Activated naive CD8-positive, alpha-beta T cell treated with anti-CD3 and anti-CD28 coated beads, Interleukin-2, amount 10 ng/mL, durations not matched to agents 7 days and 5 days (primary cell): ENCODE measurements around the gene RALGPS2. TPM values are rescaled to one million over a fixed set of nuclear protein-coding genes. Genes with fewer than 3 reads are reported as not detected.
"Not testable (repeated sequence)": the region's sequence is repeated elsewhere in the genome, so short reads cannot be mapped to it uniquely, and the experiment has no call there.

Experiments used
- ATAC-seq: fragments of 150-1000 bp; cut with Tn5 transposase; one replicate; pipeline ENCODE4 v1.10.0; 2021; ENCODE audit warnings: low read depth, moderate library complexity
- POLR2A ChIA-PET: fragments of 350-600 bp; sonication (Branson Sonifier 250); formaldehyde crosslinking; loops from one replicate; lab custom pipeline; 2021; ENCODE audit warnings: antibody characterized with exemption; lab: Charles Lee
- DNase-seq: peaks from one replicate; pipeline ENCODE4 v3.0.0; 2021
- H3K27ac Mint-ChIP-seq: one replicate; pipeline ENCODE4 v1.8.0; 2022; ENCODE audit warnings: mild to moderate bottlenecking, mixed read lengths
- H3K27me3 Mint-ChIP-seq: one replicate; pipeline ENCODE4 v1.8.0; 2022; ENCODE audit warnings: mild to moderate bottlenecking, moderate library complexity, mixed read lengths
- H3K36me3 Mint-ChIP-seq: one replicate; pipeline ENCODE4 v1.8.0; 2021; ENCODE audit warnings: mild to moderate bottlenecking, mixed read lengths
- H3K4me1 Mint-ChIP-seq: one replicate; pipeline ENCODE4 v1.8.0; 2021; ENCODE audit warnings: mixed read lengths
- H3K4me3 Mint-ChIP-seq: one replicate; pipeline ENCODE4 v1.8.0; 2022; ENCODE audit warnings: mild to moderate bottlenecking, moderate library complexity, mixed read lengths
- H3K9me3 Mint-ChIP-seq: one replicate; pipeline ENCODE4 v1.8.0; 2021; ENCODE audit warnings: mixed read lengths
- total RNA-seq, 2 experiments: library from RNA; stranded (reverse); gene quantifications; one replicate each; pipeline ENCODE4 v1.2.3, GENCODE V29; 2021

RALGPS2 gene
- total RNA-seq, 2 experiments from 2014 or later = 6.2 to 8.2 TPM

DNA sequence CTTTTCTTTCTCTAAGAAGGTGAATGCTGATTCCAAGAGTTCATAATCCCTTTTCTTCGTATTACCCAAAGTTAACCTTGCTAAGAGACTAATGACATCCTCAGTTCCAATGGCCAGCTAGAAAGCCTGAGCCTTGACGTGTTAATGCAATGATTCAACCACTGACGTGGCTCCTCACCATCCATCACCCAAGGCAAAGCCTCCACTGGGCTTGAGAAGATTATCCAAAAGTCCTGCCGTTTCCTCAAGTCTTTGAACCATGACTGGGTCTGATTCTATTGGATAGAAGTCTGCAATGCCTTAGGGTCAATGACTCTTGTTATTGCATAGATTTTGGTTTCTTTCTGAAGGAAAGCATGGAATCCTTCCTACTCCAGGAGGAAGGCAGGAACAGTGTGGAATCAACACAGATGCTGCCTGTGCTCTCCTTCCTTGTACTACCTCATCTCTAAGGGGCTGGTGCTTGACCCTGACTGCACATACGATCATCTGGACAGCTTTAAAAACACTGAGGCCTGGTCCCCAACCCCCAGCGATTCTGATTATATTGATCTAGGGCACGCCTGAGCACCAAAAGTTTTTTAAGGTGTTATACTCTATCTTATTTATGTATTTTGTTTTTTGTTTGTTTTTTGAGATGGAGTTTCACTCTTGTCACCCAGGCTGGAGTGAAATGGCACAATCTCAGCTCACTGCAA is 215.2 kb downstream of the RALGPS2 start:
- DNase-seq (no peak), ATAC-seq (no peak)
- H3K9me3 Mint-ChIP-seq = peaks cover 5% of the 10 kb centered on the region
- POLR2A ChIA-PET = no interaction called here
- peaks cover 14% of the 10 kb centered on the region for H3K4me1 Mint-ChIP-seq
- no peaks in the 10 kb centered on the region for H3K36me3 Mint-ChIP-seq
- no peak overlapping the region for H3K4me3 Mint-ChIP-seq
- peaks cover 20% of the 10 kb centered on the region for H3K27me3 Mint-ChIP-seq
- H3K27ac Mint-ChIP-seq = no peak overlapping the region

DNA sequence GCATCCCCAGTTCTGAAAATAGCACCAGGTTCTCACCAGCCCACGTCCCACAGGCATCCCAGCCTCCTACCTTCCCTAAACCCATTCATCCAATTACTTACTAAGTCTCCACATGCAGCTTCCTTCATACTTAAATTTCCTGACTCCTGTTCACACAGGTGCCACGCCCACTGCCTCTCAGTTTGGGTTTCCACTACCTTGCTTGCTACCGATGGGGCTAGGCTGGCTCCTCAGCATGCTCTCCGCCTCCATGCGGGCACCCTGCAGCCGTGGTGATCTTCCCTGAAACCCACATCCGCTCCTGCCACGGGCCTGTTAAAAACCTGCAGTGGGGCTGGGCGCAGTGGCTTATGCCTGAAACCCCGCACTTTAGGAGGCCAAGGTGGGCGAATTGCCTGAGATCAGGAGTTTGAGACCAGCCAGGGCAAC is 216.2 kb downstream of the RALGPS2 start:
- ATAC-seq (no peak), DNase-seq (no peak)
- H3K4me1 Mint-ChIP-seq = peaks cover 14% of the 10 kb centered on the region
- no peaks in the 10 kb centered on the region for H3K36me3 Mint-ChIP-seq
- H3K27ac Mint-ChIP-seq = no peak overlapping the region
- H3K9me3 Mint-ChIP-seq = peaks cover 5% of the 10 kb centered on the region
- POLR2A ChIA-PET = no interaction called here
- H3K4me3 Mint-ChIP-seq = no peak overlapping the region
- peaks cover 20% of the 10 kb centered on the region for H3K27me3 Mint-ChIP-seq

DNA sequence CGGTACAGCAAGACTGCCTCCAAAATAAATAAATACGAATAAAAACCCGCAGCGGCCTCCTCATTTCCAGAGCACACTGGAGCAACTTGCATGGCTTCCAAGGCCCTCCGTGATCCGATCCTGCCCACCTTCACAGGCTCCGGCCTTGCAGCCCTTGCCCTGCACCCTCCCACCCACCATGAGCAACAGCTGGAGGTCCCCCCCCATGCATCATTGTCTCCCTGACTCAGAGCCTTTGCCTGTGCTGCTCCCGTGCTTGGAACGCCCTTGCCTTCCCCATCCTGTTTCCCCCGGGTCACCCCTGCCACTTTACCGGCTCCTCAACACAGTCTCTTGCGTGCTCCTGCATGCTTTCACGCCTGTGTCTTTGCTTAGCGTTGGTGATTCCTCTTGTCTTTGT is 216.8 kb downstream of the RALGPS2 start:
- POLR2A ChIA-PET = no interaction called here
- Mint-ChIP-seq H3K27ac (no peak overlapping the region), H3K9me3 (peaks cover 5% of the 10 kb centered on the region), H3K27me3 (peaks cover 20% of the 10 kb centered on the region), H3K4me1 (peaks cover 14% of the 10 kb centered on the region), H3K36me3 (no peaks in the 10 kb centered on the region), H3K4me3 (no peak overlapping the region)
- DNase-seq (no peak), ATAC-seq (no peak)

DNA sequence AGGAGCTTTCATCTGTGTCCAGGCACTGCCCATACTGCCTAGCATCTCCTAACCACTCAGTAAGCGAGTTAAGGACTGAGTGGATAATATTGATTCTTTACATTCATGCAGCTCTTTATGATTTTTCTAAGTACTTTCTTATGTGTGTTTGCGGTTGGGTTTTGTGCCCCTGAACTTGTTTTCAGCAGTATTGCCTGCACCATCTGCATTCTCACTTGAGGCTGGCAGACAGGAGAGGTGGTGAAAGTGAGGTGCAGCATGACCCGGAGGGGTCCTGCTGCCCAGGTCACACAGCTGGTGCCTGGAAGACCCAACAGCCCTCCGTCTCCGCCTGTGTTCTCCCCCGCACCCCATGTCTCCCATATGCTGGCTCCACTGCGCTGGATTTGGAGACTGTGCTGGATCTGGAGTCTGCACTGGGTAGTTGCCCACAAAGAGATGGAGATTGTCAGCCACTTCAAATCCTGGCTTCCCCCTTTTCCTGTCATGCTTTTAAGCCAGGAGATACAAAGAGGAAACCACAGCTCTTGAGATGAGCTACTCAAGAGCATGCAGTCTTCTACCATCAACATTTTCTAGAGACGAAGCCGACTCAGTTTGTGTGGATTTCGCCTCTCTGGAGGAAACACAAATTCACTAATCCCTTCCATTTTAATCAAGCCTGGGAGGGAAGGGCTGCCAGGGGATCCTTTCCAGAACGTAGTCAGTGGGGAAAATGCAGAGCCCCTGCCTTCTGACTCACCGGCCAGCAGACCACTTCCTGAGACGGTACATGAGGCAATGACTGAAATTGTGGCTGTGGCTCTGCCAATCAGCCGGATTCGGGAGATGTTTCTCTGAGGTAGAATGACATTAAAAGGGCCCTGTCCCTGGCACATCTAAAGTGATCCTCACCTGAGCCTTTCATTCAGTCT is 217.5 kb downstream of the RALGPS2 start:
- POLR2A ChIA-PET = no interaction called here
- H3K36me3 Mint-ChIP-seq = no peaks in the 10 kb centered on the region
- H3K9me3 Mint-ChIP-seq = peaks cover 5% of the 10 kb centered on the region
- peak; percentile 75 for ATAC-seq
- H3K27ac Mint-ChIP-seq = peak overlapping the region; percentile 33
- peak overlapping the region; percentile 12 for H3K4me3 Mint-ChIP-seq
- peaks cover 20% of the 10 kb centered on the region for H3K27me3 Mint-ChIP-seq
- peak; percentile 40 for DNase-seq
- H3K4me1 Mint-ChIP-seq = peaks cover 14% of the 10 kb centered on the region

DNA sequence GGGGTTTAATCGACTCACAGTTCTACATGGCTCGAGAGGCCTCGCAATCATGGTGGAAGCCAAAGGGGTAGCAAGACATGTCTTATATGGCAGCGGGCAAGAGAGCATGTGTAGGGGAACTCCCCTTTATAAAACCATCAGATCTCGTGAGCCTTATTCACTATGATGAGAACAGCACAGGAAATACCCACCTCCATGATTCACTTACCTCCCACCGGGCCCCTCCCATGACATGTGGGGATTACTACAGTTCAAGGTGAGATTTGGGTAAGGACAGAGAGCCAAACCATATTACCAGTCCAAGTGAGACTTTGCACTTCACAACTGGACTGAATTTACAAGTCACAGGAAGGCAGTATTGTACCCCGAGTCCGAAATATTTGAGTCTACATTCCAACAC is 219.7 kb downstream of the RALGPS2 start:
- POLR2A ChIA-PET = no interaction called here
- Mint-ChIP-seq H3K4me3 (no peak overlapping the region), H3K27ac (no peak overlapping the region), H3K27me3 (peaks cover 13% of the 10 kb centered on the region), H3K36me3 (no peaks in the 10 kb centered on the region), H3K9me3 (peaks cover 5% of the 10 kb centered on the region), H3K4me1 (peaks cover 14% of the 10 kb centered on the region)
- ATAC-seq = no peak
- no peak for DNase-seq

DNA sequence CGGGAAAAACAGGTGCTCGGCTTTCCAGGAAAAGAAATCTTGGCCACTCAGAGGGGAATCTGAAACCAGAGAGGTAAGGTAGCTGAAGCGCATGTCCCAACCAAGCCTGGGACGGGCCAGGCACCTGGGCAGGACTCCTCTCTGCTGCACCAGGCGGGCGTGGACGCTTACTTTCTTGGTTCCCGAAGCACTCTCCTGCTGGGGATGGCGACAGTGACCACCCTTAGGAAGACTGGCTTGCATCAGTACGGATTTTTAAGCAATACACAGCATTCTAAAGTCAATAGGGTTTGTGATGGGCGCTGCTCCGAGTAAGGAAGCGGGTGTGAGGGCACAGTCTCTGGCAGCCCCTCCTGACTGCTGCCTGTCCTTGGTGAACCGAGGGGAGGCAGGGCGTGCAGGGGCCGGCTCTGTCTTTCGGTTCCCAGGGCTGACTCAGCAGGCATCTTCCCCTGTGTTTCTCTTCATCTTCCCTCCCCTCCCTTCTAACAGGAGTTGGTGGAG is 220.8 kb downstream of the RALGPS2 start:
- no peak for ATAC-seq
- POLR2A ChIA-PET = no interaction called here
- peaks cover 8% of the 10 kb centered on the region for H3K27me3 Mint-ChIP-seq
- H3K4me1 Mint-ChIP-seq = peaks cover 14% of the 10 kb centered on the region
- no peak overlapping the region for H3K4me3 Mint-ChIP-seq
- H3K27ac Mint-ChIP-seq = no peak overlapping the region
- DNase-seq = no peak
- peaks cover 5% of the 10 kb centered on the region for H3K9me3 Mint-ChIP-seq
- H3K36me3 Mint-ChIP-seq = no peaks in the 10 kb centered on the region

DNA sequence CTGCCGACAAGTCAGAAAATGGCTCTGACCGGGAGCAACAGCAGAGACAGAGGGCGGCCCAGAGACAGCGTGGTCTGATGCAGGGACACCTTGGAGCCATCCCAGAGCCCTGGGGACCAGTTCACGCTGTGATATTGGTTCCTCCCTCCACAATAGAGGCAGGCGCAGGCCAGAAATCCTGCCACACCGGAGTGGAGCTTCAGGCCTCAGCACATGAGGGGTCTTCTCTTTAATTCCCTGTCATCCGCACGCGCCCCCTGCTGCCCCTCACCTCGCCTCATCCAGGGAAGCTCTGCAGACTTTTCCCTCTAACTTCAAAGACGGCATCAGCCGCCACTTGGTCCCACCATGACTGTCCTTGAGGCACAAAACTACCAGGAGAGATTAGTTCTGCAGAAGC is 221.4 kb downstream of the RALGPS2 start:
- no peak for DNase-seq
- Mint-ChIP-seq H3K27me3 (peaks cover 6% of the 10 kb centered on the region), H3K4me3 (no peak overlapping the region), H3K27ac (no peak overlapping the region), H3K36me3 (no peaks in the 10 kb centered on the region), H3K9me3 (peaks cover 5% of the 10 kb centered on the region), H3K4me1 (peaks cover 12% of the 10 kb centered on the region)
- no peak for ATAC-seq
- POLR2A ChIA-PET = no interaction called here

DNA sequence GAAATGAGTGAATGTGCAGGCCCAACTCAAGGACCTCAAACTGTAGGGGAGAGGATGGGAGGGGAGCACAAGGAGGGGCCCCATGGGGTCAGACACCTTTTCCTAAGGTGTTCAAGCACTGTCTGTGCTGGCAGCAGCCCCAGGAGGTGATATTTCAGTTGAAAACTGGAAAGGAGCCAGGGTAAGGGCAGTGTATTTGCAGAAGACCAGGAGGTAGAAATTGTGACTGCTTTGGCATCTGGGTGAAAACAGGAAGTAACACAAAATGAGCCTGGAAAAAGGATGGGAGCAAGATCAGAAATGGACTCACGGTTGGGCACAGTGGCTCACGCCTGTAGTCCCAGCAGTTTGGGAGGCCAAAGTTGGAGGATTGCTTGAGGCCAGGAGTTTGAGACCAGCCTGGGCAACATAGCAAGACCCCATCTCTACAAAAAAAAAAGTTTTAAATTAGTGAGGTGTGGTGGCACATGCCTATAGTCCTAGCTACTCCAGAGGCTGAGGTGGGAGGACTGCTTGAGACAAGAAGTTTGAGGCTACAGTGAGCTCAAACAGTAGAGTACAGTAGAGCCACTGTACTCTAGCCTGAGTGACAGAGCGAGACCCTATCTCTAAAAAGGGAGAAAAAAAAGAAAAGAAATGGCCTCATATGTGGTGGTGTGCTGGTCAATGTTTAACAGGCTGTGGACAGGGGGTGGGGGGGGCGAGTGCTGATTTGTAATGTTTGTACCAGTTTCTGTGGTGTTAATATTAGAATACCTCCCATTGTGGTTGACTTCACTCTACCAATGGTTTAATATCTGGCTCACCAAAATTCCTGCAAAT is 222.0 kb downstream of the RALGPS2 start:
- H3K27ac Mint-ChIP-seq = no peak overlapping the region
- no peak overlapping the region for H3K4me3 Mint-ChIP-seq
- POLR2A ChIA-PET = no interaction called here
- peaks cover 12% of the 10 kb centered on the region for H3K4me1 Mint-ChIP-seq
- H3K27me3 Mint-ChIP-seq = peaks cover 4% of the 10 kb centered on the region
- ATAC-seq (no peak), DNase-seq (no peak)
- H3K36me3 Mint-ChIP-seq = no peaks in the 10 kb centered on the region
- H3K9me3 Mint-ChIP-seq = peaks cover 5% of the 10 kb centered on the region

DNA sequence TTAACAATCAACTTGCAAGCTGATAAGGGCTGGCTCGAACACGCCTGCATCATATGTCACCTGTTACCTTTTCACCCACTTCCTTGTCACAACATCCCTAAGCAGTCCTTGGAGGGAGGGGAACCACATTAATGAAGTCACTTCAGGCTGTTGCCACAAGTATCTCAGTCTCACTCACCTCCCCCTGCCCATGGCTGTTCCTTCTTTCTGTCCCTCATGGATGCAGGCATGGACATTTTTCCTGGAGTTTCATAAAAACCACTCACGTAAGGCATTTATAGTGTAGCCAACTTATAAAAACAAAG is 222.6 kb downstream of the RALGPS2 start:
- Mint-ChIP-seq H3K4me3 (no peak overlapping the region), H3K27me3 (peaks cover 3% of the 10 kb centered on the region), H3K27ac (no peak overlapping the region), H3K36me3 (no peaks in the 10 kb centered on the region), H3K9me3 (peaks cover 5% of the 10 kb centered on the region), H3K4me1 (peaks cover 10% of the 10 kb centered on the region)
- no peak for DNase-seq
- POLR2A ChIA-PET = no interaction called here
- no peak for ATAC-seq

DNA sequence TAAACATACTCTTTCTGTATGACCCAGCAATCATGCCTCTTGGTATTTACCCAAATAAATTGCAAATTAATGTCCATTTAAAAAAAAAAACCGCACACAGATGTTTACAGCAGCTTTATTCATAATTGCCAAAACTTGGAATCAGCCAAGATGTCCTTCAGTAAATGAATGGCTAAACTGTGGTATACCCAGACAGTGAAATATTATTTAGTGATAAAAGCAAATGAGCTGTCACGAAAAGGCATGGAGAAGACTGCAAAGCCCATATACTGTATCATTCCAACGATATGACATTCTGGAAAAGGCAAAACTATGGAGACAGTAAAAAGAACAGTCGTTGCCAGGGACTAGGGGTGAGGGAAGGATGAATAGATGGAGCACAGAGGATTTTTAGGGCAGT is 223.6 kb downstream of the RALGPS2 start:
- H3K27me3 Mint-ChIP-seq = peaks cover 3% of the 10 kb centered on the region
- no peak overlapping the region for H3K4me3 Mint-ChIP-seq
- H3K9me3 Mint-ChIP-seq = peaks cover 4% of the 10 kb centered on the region
- no peak overlapping the region for H3K27ac Mint-ChIP-seq
- DNase-seq (no peak), ATAC-seq (no peak)
- POLR2A ChIA-PET = no interaction called here
- H3K36me3 Mint-ChIP-seq = no peaks in the 10 kb centered on the region
- peaks cover 2% of the 10 kb centered on the region for H3K4me1 Mint-ChIP-seq

DNA sequence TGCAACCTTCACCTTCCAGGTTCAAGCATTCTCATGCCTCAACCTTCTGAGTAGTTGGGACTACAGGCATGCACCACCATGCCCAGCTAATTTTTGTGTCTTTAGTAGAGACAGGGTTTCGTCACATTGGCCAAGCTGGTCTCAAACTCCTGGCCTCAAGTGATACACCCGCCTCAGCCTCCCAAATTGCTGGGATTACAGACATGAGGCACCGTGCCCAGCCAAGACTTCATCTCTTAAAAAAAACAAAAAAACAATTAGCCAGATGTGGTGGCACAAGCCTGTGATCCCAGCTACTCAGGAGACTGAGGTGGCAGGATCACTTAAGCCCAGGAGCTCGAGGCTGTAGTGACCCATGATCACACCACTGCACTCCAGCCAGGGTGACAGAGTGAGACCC is 224.8 kb downstream of the RALGPS2 start:
- not testable (repeated sequence) for DNase-seq, H3K4me1 Mint-ChIP-seq

DNA sequence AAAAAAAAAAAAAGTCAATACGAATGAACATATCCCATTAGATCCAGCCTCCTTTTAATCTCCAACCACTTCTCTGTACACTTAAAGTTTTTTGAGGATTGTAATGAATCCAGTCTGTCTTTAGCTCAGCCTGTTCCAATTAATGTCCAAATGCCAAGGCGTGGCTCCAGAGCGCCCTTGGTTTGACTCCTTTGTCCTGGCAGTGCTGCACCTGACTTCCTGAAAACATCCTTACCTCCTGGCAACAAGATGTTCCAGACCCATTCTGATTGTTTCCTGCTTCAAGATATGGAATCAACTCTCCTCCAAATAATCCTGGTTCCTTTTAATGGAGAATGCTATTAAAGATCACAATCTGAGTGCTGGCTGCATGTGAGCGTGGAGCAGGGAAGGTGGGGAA is 226.6 kb downstream of the RALGPS2 start:
- Mint-ChIP-seq H3K27ac (no peak overlapping the region), H3K9me3 (no peaks in the 10 kb centered on the region), H3K4me3 (no peak overlapping the region), H3K36me3 (no peaks in the 10 kb centered on the region), H3K4me1 (no peaks in the 10 kb centered on the region), H3K27me3 (peaks cover 5% of the 10 kb centered on the region)
- ATAC-seq (no peak), DNase-seq (no peak)
- POLR2A ChIA-PET = no interaction called here

More for the DNA sequence above, 224.8 kb downstream of the RALGPS2 start:
- H3K27ac Mint-ChIP-seq, H3K9me3 Mint-ChIP-seq, H3K27me3 Mint-ChIP-seq, H3K4me3 Mint-ChIP-seq, H3K36me3 Mint-ChIP-seq, POLR2A ChIA-PET, ATAC-seq: not testable (repeated sequence)

DNA sequence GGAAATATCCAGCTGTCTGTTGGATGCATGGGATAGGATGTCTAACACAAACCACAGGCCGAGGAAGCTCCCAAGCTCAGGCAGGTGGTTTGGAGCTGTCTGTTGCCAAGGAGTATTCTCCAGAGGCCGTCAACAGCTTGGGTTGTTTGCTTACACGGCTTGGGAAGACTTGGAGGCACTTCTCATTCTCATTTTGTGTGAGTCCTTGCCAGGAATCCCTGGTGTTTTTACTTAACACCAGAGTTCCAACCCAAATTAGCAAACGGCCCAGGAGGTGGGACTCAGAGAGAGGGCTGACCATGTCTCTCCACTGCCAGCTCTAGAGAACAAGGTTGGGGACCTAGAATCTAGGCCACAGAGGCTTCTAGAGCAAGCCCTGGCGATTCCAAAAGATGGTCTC is 228.0 kb downstream of the RALGPS2 start:
- POLR2A ChIA-PET = no interaction called here
- Mint-ChIP-seq H3K9me3 (no peaks in the 10 kb centered on the region), H3K27ac (no peak overlapping the region), H3K4me1 (no peaks in the 10 kb centered on the region), H3K27me3 (peaks cover 3% of the 10 kb centered on the region), H3K36me3 (no peaks in the 10 kb centered on the region), H3K4me3 (no peak overlapping the region)
- ATAC-seq (no peak), DNase-seq (no peak)
